Measurements from ENCODE around the gene MRPL17.
A peak's percentile ranks its signal among the peaks of the same experiment; 100 is the strongest.
"Not testable (repeated sequence)": the region's sequence is repeated elsewhere in the genome, so short reads cannot be mapped to it uniquely, and the experiment has no call there.

Gene MRPL17

GRCh38 chr11:6694229-6694535 lies 11.0 kb upstream of the MRPL17 start:
- H3K4me3 ChIP-seq (ENCODE audit: low read depth, low read length) = no peak overlapping the region
- TF ChIP-seq CTCF (IDR thresholded peaks at IDR 0.05; ENCODE audit: control insufficient read depth, extremely low read depth, insufficient read depth) = no peak
- DNase-seq (ENCODE audit: low read depth) = no peak

GRCh38 chr11:6693342-6694228 lies 10.4 kb upstream of the MRPL17 start:
- no peak overlapping the region for H3K4me3 ChIP-seq (ENCODE audit: low read depth, low read length)
- no peak for DNase-seq (ENCODE audit: low read depth)
- no peak for TF ChIP-seq CTCF (IDR thresholded peaks at IDR 0.05; ENCODE audit: control insufficient read depth, extremely low read depth, insufficient read depth)

GRCh38 chr11:6692128-6692527 lies 9.0 kb upstream of the MRPL17 start:
- H3K4me3 ChIP-seq (ENCODE audit: low read depth, low read length) = no peak overlapping the region
- TF ChIP-seq CTCF (IDR thresholded peaks at IDR 0.05; ENCODE audit: control insufficient read depth, extremely low read depth, insufficient read depth) = no peak

GRCh38 chr11:6690431-6691132 lies 7.4 kb upstream of the MRPL17 start:
- not testable (repeated sequence) for DNase-seq (ENCODE audit: low read depth); H3K4me3 ChIP-seq (ENCODE audit: low read depth, low read length)

More at GRCh38 chr11:6692128-6692527, 9.0 kb upstream of the MRPL17 start:
- no peak for DNase-seq (ENCODE audit: low read depth)

GRCh38 chr11:6687876-6688275 lies 4.7 kb upstream of the MRPL17 start:
- no peak for DNase-seq (ENCODE audit: low read depth)
- no peak for TF ChIP-seq CTCF (IDR thresholded peaks at IDR 0.05; ENCODE audit: control insufficient read depth, extremely low read depth, insufficient read depth)
- no peak overlapping the region for H3K4me3 ChIP-seq (ENCODE audit: low read depth, low read length)

- no peak for DNase-seq (ENCODE audit: low read depth)
- TF ChIP-seq CTCF (IDR thresholded peaks at IDR 0.05; ENCODE audit: control insufficient read depth, extremely low read depth, insufficient read depth) = no peak
These were observed 2.9 kb upstream of the MRPL17 start for GRCh38 chr11:6686006-6686405.

GRCh38 chr11:6684068-6684467 lies 928 bp upstream of the MRPL17 start:
- DNase-seq (ENCODE audit: low read depth) = not testable (repeated sequence)
- peak overlapping the region; percentile 79 for H3K4me3 ChIP-seq (ENCODE audit: low read depth, low read length)

More at GRCh38 chr11:6686006-6686405, 2.9 kb upstream of the MRPL17 start:
- H3K4me3 ChIP-seq (ENCODE audit: low read depth, low read length) = no peak overlapping the region

- TF ChIP-seq CTCF (IDR thresholded peaks at IDR 0.05; ENCODE audit: control insufficient read depth, extremely low read depth, insufficient read depth) = no peak
- DNase-seq (ENCODE audit: low read depth) = no peak
- H3K4me3 ChIP-seq (ENCODE audit: low read depth, low read length) = peak overlapping the region; percentile 79
These were observed 577 bp downstream of the MRPL17 start for GRCh38 chr11:6682591-6682935.
